Upper lobe of left lung (tissue), 6 donors: ENCODE data around the gene NGEF. TPM values are rescaled to one million over a fixed set of nuclear protein-coding genes. Genes with fewer than 3 reads are reported as not detected.
A peak's percentile ranks its signal among the peaks of the same experiment; 100 is the strongest.

Source experiments
- ATAC-seq, 2 donors: fragments of 200-7000 bp; cut with Tn5 transposase; one replicate each; pipeline ENCODE4 v1.9.1; 2022; ENCODE audit warnings: mild to moderate bottlenecking in 2 of 2, moderate library complexity in 2 of 2; ENCODE audit not compliant: low FRiP score in 2 of 2
- DNase-seq, 2 donors: peaks; one replicate each; pipeline ENCODE4 v3.0.0-alpha.2; 2019 to 2020
- H3K27ac ChIP-seq, 4 donors: fragments of 200-600 bp; sonication (generic); one replicate each; pipeline ENCODE4 v1.5.1; 2016 to 2019
- H3K27me3 ChIP-seq, 4 donors: fragments of 200-600 bp; sonication (generic); one replicate each; pipeline ENCODE4 v1.5.1; 2017 to 2019
- H3K36me3 ChIP-seq, 4 donors: fragments of 200-600 bp; sonication (generic); one replicate each; pipeline ENCODE4 v1.5.1; 2016 to 2019
- H3K4me1 ChIP-seq, 4 donors: fragments of 200-600 bp; sonication (generic); one replicate each; pipeline ENCODE4 v1.5.1; 2018 to 2019
- H3K4me3 ChIP-seq, 4 donors: fragments of 200-600 bp; sonication (generic); one replicate each; pipeline ENCODE4 v1.5.1; 2017 to 2019; ENCODE audit warnings: mild to moderate bottlenecking in 2 of 4, moderate library complexity in 1 of 4
- H3K9me3 ChIP-seq, 4 donors: fragments of 200-600 bp; sonication (generic); one replicate each; pipeline ENCODE4 v1.5.1; 2018 to 2019
- CTCF ChIP-seq, 6 experiments: fragments of 450-650 bp in 4 of 6; fragments of 200-600 bp in 2 of 6; sonication (generic) in 2 of 6; IDR thresholded peaks; one replicate each; pipeline ENCODE4 v1.5.1; 2016 to 2019; ENCODE audit warnings: antibody characterized with exemption in 6 of 6
- EP300 ChIP-seq, 4 donors: sonication (generic); formaldehyde crosslinking; IDR thresholded peaks; one replicate each; pipeline ENCODE4 v1.5.1; 2017; ENCODE audit warnings: antibody characterized with exemption in 4 of 4, control low read depth in 2 of 4
- POLR2A ChIP-seq, 4 donors: fragments of 450-650 bp; IDR thresholded peaks; one replicate each; pipeline ENCODE4 v1.5.1; 2016 to 2017; ENCODE audit warnings: antibody characterized with exemption in 4 of 4, mild to moderate bottlenecking in 2 of 4
- POLR2AphosphoS5 ChIP-seq, 2 donors: sonication (generic); formaldehyde crosslinking; IDR thresholded peaks; one replicate each; pipeline ENCODE4 v1.5.1; 2017; ENCODE audit warnings: antibody characterized with exemption in 2 of 2
- WGBS, 2 donors: methylation state at CpG; one replicate each; pipeline ENCODE4 v1.1.5; 2017 to 2018; 5-methylcytosine and 5-hydroxymethylcytosine counted together
- total RNA-seq, 6 donors: library from RNA; depleted of rRNA in 4 of 6; stranded (reverse); fragments of >200 nt in 4 of 6; gene quantifications; one replicate each; pipeline versions ENCODE4 v1.1.0 to v1.2.1, GENCODE V29; 2016 to 2021
- donor health status: DM: no; HTN: no; CAD: no; lungs with moderate emphysema.
- donor health status: DM: no; HTN: yes; CAD: no; lungs with severe emphysema.

Gene NGEF
- total RNA-seq, 6 donors from 2014 or later = 0.29 to 6.3 (median 0.98) TPM; not detected in 1

DNA sequence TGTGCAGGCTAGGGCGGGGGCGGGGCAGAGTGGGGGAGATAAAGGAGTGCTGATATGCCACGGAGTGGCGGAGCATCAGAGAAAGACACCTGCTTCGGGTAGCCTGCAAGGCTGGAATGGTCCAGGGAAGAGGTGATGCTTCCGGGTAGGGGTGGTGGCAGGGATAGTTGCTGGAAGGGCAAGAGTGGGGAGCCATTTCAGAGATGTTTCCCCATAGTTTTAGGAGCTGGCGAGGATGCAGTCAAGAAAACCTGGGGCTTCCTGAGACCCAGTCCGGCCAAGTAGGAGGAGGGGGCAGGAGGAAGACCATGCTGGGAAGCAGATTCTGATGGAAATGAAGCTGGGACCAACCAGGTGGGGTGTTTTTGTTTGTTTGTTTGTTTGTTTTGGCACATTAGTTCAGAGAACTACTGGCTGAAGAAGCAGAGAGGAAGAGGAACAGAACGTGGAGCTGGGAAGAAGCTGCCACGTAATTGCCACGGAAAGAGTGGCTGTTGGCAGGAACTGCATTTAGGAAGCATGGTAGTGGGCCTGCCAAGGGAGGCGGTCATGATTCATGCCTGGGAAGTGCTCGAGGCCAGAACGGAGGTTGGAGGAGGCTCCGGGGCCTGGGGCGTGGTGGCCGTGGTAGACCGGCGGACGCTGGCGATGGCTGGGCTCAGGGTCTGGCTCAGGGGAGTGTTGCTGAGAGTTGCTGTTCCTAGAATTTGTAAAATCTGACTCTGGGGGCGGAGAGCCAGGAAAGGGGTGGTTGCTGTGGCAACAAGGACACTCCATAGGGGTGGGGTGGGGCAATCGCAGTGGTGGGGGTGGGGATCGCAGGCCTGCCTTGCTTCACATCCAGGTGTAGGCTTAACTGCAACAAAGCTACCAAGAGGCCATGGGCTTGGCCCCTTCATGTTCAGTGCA, 38.4 kb upstream of the NGEF start:
- no peaks in the 10 kb centered on the region for H3K9me3 ChIP-seq
- peaks cover 4 to 13% (median 7%) of the 10 kb centered on the region in 4 donors for H3K4me1 ChIP-seq
- no peaks in the 10 kb centered on the region for H3K36me3 ChIP-seq
- no peaks in the 10 kb centered on the region for H3K27me3 ChIP-seq
- ATAC-seq (peak; percentile 74 to 80), DNase-seq (peak; percentile 67 to 81)
- peak overlapping the region in 2 of 4 donors; percentile 23 to 46 for H3K27ac ChIP-seq
- TF ChIP-seq EP300 (IDR thresholded peaks at IDR 0.05) = no peak
- TF ChIP-seq POLR2AphosphoS5 (IDR thresholded peaks at IDR 0.05) = peak; percentile 38 to 65
- TF ChIP-seq POLR2A (IDR thresholded peaks at IDR 0.05) = no peak
- TF ChIP-seq CTCF (IDR thresholded peaks at IDR 0.05) = peak in 1 of 6 experiments; percentile 7
- H3K4me3 ChIP-seq = no peak overlapping the region
- WGBS, 2 donors = 32 to 48% methylated on average over 24 of the region's 24 CpGs

DNA sequence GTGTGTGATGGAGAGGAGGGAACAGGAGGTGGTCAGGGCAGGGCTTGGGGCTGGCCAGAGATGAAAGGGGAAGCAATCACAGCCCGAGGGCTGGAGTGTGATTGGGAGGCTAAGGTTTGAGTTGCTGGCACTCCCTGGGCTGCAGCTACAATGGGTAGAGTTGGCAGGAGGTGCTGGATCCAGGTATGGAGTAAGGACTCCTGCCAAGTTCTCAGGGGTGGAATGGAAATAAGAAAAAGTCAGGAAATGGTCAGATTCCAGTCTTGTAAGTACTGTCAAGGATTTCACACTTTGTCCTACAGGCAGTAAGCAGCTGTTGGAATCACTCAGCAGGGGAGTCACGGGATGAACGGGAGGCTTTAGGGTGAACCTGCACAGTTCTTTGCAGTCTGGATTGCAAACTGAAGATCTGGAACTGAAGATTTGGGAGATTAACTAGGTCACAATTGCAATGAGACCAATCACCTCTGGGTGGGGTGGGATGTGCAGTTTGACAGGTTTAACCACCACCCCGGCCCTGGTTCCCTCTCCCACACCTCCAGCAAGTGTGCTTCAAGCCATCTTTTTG, 36.2 kb upstream of the NGEF start:
- 53 to 63% methylated on average over 4 of the region's 4 CpGs for WGBS, 2 donors
- ATAC-seq = no peak
- H3K27me3 ChIP-seq = no peaks in the 10 kb centered on the region
- no peak overlapping the region for H3K27ac ChIP-seq
- TF ChIP-seq EP300 (IDR thresholded peaks at IDR 0.05) (no peak), CTCF (IDR thresholded peaks at IDR 0.05) (no peak), POLR2A (IDR thresholded peaks at IDR 0.05) (no peak), POLR2AphosphoS5 (IDR thresholded peaks at IDR 0.05) (no peak)
- H3K9me3 ChIP-seq = no peaks in the 10 kb centered on the region
- peaks cover 4 to 12% (median 6%) of the 10 kb centered on the region in 4 donors for H3K4me1 ChIP-seq
- no peak overlapping the region for H3K4me3 ChIP-seq
- no peaks in the 10 kb centered on the region for H3K36me3 ChIP-seq
- no peak for DNase-seq

DNA sequence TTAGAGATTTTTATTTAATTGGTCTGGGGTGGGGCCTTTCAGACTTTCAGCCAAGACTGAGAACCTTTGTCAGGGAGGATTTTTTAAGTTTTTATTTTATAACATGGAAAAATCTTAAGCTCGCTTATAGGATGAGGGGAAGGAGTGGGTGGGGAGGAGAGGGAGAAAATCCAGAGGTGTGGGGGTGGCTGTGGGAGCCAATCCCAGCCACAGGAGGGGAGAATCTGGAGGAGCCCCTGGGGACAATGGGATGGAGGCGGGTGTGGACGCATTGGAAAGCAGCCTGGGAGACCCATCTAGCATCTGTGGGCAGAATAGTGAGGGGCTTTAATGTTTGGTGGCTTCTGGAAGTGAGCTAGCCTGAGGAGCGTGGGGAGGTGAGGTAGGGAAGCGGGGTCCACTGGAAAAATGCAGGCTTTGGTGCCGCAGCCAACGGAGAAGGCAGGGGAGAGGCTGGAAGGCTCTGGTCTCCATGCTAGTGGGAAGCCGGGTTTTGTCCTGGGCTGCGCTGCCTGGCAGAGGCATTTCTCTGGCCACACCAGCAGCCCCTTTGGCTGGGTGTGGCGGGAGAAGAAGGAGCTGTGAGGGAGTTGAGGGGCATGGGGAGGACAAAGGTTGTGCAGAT, 35.6 kb upstream of the NGEF start:
- H3K27me3 ChIP-seq = no peaks in the 10 kb centered on the region
- no peak for DNase-seq

DNA sequence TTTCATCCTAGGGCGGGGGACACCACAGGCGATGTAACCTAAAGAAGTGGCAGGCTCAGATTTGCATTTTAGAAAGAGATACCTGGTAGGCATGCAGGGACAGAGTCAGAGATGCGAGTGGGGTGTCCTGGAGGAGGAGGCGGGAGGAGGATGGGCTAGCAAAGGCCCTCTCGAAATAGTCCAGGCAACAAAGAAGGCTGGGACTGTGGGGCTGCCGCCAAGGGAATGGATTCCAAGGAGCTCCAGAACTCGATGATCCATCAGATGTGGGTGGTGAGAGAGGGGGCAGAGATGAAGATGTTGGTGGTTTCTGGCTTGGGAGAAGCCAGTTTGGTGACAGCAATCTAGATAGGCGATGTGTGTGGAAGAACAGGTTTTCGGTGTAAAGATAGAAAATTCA, 34.6 kb upstream of the NGEF start:
- Histone ChIP-seq H3K4me1 (peaks cover 0 to 7% (median 0%) of the 10 kb centered on the region in 4 donors), H3K27ac (no peak overlapping the region), H3K27me3 (no peaks in the 10 kb centered on the region), H3K4me3 (no peak overlapping the region), H3K9me3 (no peaks in the 10 kb centered on the region), H3K36me3 (no peaks in the 10 kb centered on the region)
- no peak for TF ChIP-seq POLR2AphosphoS5 (IDR thresholded peaks at IDR 0.05)
- TF ChIP-seq CTCF (IDR thresholded peaks at IDR 0.05) = no peak
- no peak for TF ChIP-seq EP300 (IDR thresholded peaks at IDR 0.05)
- no peak for TF ChIP-seq POLR2A (IDR thresholded peaks at IDR 0.05)
- 86 to 88% methylated on average over 9 of the region's 9 CpGs for WGBS, 2 donors
- no peak for ATAC-seq
- DNase-seq = no peak

More for the DNA sequence above, 35.6 kb upstream of the NGEF start:
- Histone ChIP-seq H3K4me3 (no peak overlapping the region), H3K27ac (no peak overlapping the region), H3K9me3 (no peaks in the 10 kb centered on the region), H3K36me3 (no peaks in the 10 kb centered on the region), H3K4me1 (peaks cover 0 to 7% (median under 1%) of the 10 kb centered on the region in 4 donors)
- no peak for ATAC-seq
- TF ChIP-seq POLR2AphosphoS5 (IDR thresholded peaks at IDR 0.05) (no peak), CTCF (IDR thresholded peaks at IDR 0.05) (no peak), POLR2A (IDR thresholded peaks at IDR 0.05) (no peak), EP300 (IDR thresholded peaks at IDR 0.05) (no peak)
- 90 to 92% methylated on average over 10 of the region's 10 CpGs for WGBS, 2 donors
